Measurements from ENCODE around the gene PLXNA1. TPM values are rescaled to one million over a fixed set of nuclear protein-coding genes. Genes with fewer than 3 reads are reported as not detected.

The PLXNA1 gene
- total and polyA plus RNA-seq, 4 donors = 0.92 to 8.3 (median 4.4) TPM

DNA sequence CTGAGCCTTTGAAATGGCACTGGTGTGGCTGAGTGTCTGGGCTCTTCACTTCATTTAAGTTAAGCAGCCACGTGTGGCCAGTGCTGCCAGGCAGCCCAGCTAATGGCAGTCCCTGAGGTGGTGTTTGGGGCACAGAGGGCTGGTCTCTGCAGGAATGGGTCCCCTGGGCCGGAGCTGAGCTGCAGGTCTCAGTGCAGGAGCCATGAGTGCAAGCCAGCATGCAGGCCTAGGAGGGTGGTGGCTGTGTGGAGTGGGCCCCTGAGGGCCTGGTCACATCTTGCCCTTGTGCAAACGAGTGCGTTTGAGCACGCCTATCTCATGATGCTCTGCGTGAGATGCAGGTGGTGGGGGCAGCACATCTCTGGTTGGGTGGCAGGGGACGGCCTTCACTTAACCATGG, 48.9 kb downstream of the PLXNA1 start:
- 91% methylated on average over 7 of the region's 7 CpGs for WGBS
- Histone ChIP-seq H3K36me3 (ENCODE audit: control insufficient read depth in 4 of 4, insufficient read depth in 3 of 4, low read depth in 1 of 4, low read length in 3 of 4) (peaks cover 0 to 18% (median 4%) of the 10 kb centered on the region in 4 donors), H3K9me3 (ENCODE audit: control insufficient read depth in 4 of 4, low read length in 3 of 4) (no peaks in the 10 kb centered on the region), H3K4me1 (ENCODE audit: control insufficient read depth in 4 of 4, insufficient read depth in 4 of 4, low read length in 3 of 4) (no peaks in the 10 kb centered on the region), H3K27ac (ENCODE audit: low read depth in 1 of 2, low read length in 2 of 2) (no peak overlapping the region), H3K9ac (ENCODE audit: low read depth in 1 of 2, low read length in 2 of 2) (no peak overlapping the region), H3K27me3 (ENCODE audit: control insufficient read depth in 4 of 4, insufficient read depth in 4 of 4, low read length in 3 of 4) (no peaks in the 10 kb centered on the region), H3K4me3 (ENCODE audit: low read depth in 1 of 3, low read length in 3 of 3) (no peak overlapping the region)
- TF ChIP-seq NR2F2 (IDR thresholded peaks at IDR 0.05) = no peak
- TF ChIP-seq FOXA2 (IDR thresholded peaks at IDR 0.05) = no peak
- no peak for TF ChIP-seq RXRA (IDR thresholded peaks at IDR 0.05)
- TF ChIP-seq REST (IDR thresholded peaks at IDR 0.05) = no peak
- TF ChIP-seq CTCF (IDR thresholded peaks at IDR 0.05; ENCODE audit: low read depth, low read length, missing input control) = no peak
- TF ChIP-seq RAD21 (IDR thresholded peaks at IDR 0.05) = no peak
- no peak for TF ChIP-seq MAX (IDR thresholded peaks at IDR 0.05)
- TF ChIP-seq, protein P1, sequence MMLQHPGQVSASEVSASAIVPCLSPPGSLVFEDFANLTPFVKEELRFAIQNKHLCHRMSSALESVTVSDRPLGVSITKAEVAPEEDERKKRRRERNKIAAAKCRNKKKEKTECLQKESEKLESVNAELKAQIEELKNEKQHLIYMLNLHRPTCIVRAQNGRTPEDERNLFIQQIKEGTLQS (IDR thresholded peaks at IDR 0.05) = no peak
- no peak for TF ChIP-seq GABPA (IDR thresholded peaks at IDR 0.05 in 1 of 2, conservative IDR thresholded peaks at IDR 0.05 in 1 of 2)
- no peak for TF ChIP-seq SP1 (IDR thresholded peaks at IDR 0.05)
- TF ChIP-seq, protein P2, sequence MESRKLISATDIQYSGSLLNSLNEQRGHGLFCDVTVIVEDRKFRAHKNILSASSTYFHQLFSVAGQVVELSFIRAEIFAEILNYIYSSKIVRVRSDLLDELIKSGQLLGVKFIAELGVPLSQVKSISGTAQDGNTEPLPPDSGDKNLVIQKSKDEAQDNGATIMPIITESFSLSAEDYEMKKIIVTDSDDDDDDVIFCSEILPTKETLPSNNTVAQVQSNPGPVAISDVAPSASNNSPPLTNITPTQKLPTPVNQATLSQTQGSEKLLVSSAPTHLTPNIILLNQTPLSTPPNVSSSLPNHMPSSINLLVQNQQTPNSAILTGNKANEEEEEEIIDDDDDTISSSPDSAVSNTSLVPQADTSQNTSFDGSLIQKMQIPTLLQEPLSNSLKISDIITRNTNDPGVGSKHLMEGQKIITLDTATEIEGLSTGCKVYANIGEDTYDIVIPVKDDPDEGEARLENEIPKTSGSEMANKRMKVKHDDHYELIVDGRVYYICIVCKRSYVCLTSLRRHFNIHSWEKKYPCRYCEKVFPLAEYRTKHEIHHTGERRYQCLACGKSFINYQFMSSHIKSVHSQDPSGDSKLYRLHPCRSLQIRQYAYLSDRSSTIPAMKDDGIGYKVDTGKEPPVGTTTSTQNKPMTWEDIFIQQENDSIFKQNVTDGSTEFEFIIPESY (IDR thresholded peaks at IDR 0.05) = no peak
- TF ChIP-seq JUND (IDR thresholded peaks at IDR 0.05) = no peak
- TF ChIP-seq EGR1 (IDR thresholded peaks at IDR 0.05; ENCODE audit: low read depth in 2 of 2) = no peak
- TF ChIP-seq TAF1 (conservative IDR thresholded peaks at IDR 0.05) = no peak
- no peak for TF ChIP-seq FOXA1 (IDR thresholded peaks at IDR 0.05)
- no peak for TF ChIP-seq HNF4G (IDR thresholded peaks at IDR 0.05)
- no peak for TF ChIP-seq HNF4A (conservative IDR thresholded peaks at IDR 0.05)
- DNase-seq (ENCODE audit: low spot score) = no peak
